ENCODE measurements around the gene MRPL17.

- TF ChIP-seq CTCF (conservative IDR thresholded peaks at IDR 0.05; ENCODE audit: low read depth, low read length) (no peak), EZH2phosphoT487 (IDR thresholded peaks at IDR 0.05; ENCODE audit: borderline replicate concordance, low read length) (no peak), EZH2 (IDR thresholded peaks at IDR 0.05; ENCODE audit: low read length, unreplicated experiment) (no peak)
Measured at GRCh38 chr11:6663794-6664469, 19.2 kb downstream of the MRPL17 start.
